HepG2 (cell line): ENCODE results near the gene SSR2. TPM values are rescaled to one million over a fixed set of nuclear protein-coding genes. Genes with fewer than 3 reads are reported as not detected.

Experiments used
- ATAC-seq: fragments of 200-7000 bp; cut with Tn5 transposase; 3 replicates; pipeline ENCODE4 v1.9.1; 2020; ENCODE audit warnings: mild to moderate bottlenecking, moderate library complexity
- BruUV-seq: library from RNA; stranded (reverse); fragments of 400-500 nt; replicated peaks from 2 replicates; lab custom pipeline; 2021; lab: Mats Ljungman, UMichigan
- CTCF ChIA-PET: fragments of 300-600 bp; formaldehyde crosslinking; extraction: SDS; loops from one replicate; lab custom pipeline; 2021; ENCODE audit warnings: low total read pairs, inconsistent platforms, low intra/inter-chr PET ratio; lab: Yijun Ruan, JAX
- POLR2A ChIA-PET: fragments of 350-600 bp; sonication (Branson Sonifier 250); formaldehyde crosslinking; loops from one replicate; lab custom pipeline; 2020; ENCODE audit warnings: antibody characterized with exemption, inconsistent platforms; lab: Yijun Ruan, JAX
- DNase-seq: peaks from one replicate; pipeline ENCODE4 v3.0.0-alpha.2; 2015; ENCODE audit warnings: low spot score
- FAIRE-seq: peaks from 3 replicates; lab custom pipeline; 2011; peaks lifted over from hg19 to GRCh38; lab: Jason Lieb, UNC
- H2AFZ ChIP-seq: one replicate; pipeline ENCODE4 v1.6.1; 2011; ENCODE audit warnings: low read length, inconsistent platforms
- H3K27ac ChIP-seq: fragments of 300-600 bp; 3 replicates; pipeline ENCODE4 v1.8.0; 2011; ENCODE audit warnings: mixed run types, mild to moderate bottlenecking, mixed read lengths, low read length, inconsistent platforms; ENCODE audit not compliant: insufficient read depth; ENCODE audit errors: extremely low read length
- H3K27me3 ChIP-seq, 2 experiments: fragments of 200-600 bp in 1 of 2; 2 replicates in 1 of 2; 3 replicates in 1 of 2; pipeline versions ENCODE4 v1.6.0 to v1.8.0; 2011; ENCODE audit warnings: low read length in 2 of 2, mild to moderate bottlenecking in 2 of 2, moderate library complexity in 2 of 2, inconsistent platforms in 1 of 2; ENCODE audit not compliant: insufficient read depth in 2 of 2, control insufficient read depth in 1 of 2
- H3K36me3 ChIP-seq, 2 experiments: fragments of 200-600 bp in 1 of 2; replicated peaks in 1 of 2; 2 replicates in 1 of 2; 3 replicates in 1 of 2; pipeline versions ENCODE4 v1.5.1 to v1.8.0; 2011; ENCODE audit warnings: low read length in 2 of 2, inconsistent platforms in 1 of 2; ENCODE audit not compliant: insufficient read depth in 2 of 2, control insufficient read depth in 1 of 2
- H3K4me1 ChIP-seq: 2 replicates; pipeline ENCODE4 v1.5.1; 2012; ENCODE audit warnings: low read length, inconsistent platforms; ENCODE audit not compliant: insufficient read depth
- H3K4me2 ChIP-seq: 2 replicates; pipeline ENCODE4 v1.6.0; 2011; ENCODE audit warnings: low read depth, low read length, inconsistent platforms
- H3K4me3 ChIP-seq, 3 experiments: fragments of 200-600 bp in 1 of 3; sonication (generic), shearing (Covaris generic) in 1 of 3; replicated peaks in 1 of 3; 2 replicates each; pipeline ENCODE4 v1.5.1; 2011 to 2016; ENCODE audit warnings: low read length in 3 of 3, inconsistent platforms in 2 of 3, low read depth in 2 of 3, mild to moderate bottlenecking in 2 of 3, control low read depth in 1 of 3, mixed read lengths in 1 of 3; ENCODE audit not compliant: insufficient read depth in 1 of 3
- H3K79me2 ChIP-seq: one replicate; pipeline ENCODE4 v1.6.1; 2011; ENCODE audit warnings: low read length, inconsistent platforms; ENCODE audit not compliant: insufficient read depth
- H3K9ac ChIP-seq: 2 replicates; pipeline ENCODE4 v1.6.0; 2011; ENCODE audit warnings: mild to moderate bottlenecking, low read depth, low read length, inconsistent platforms; ENCODE audit not compliant: insufficient read depth
- H3K9me3 ChIP-seq: 2 replicates; pipeline ENCODE4 v1.5.1; 2012; ENCODE audit warnings: mild to moderate bottlenecking, low read length
- H4K20me1 ChIP-seq: 2 replicates; pipeline ENCODE4 v1.6.0; 2011; ENCODE audit warnings: inconsistent platforms, mild to moderate bottlenecking, low read length, moderate library complexity; ENCODE audit not compliant: insufficient read depth
- DNMT3B ChIP-seq: conservative IDR thresholded peaks from 2 replicates; pipeline ENCODE4 v1.6.1; 2016; ENCODE audit warnings: missing biosample characterization, control low read depth
- KDM5A ChIP-seq: fragments of 200-600 bp; sonication (generic); IDR thresholded peaks from 2 replicates; pipeline ENCODE4 v1.7.0; 2018; ENCODE audit warnings: antibody characterized with exemption, mild to moderate bottlenecking, low read length, borderline replicate concordance
- MIXL1 ChIP-seq: IDR thresholded peaks from 2 replicates; pipeline ENCODE4 v1.6.1; 2016
- MLX ChIP-seq: IDR thresholded peaks from 2 replicates; pipeline ENCODE4 v1.6.1; 2016
- ONECUT2 ChIP-seq: sonication (generic); formaldehyde crosslinking; IDR thresholded peaks from 2 replicates; pipeline ENCODE4 v1.4.0; 2020; ENCODE audit warnings: missing genetic modification reagents
- PHF21A ChIP-seq: sonication (generic); formaldehyde crosslinking; IDR thresholded peaks from 2 replicates; pipeline ENCODE4 v1.5.0; 2020; ENCODE audit warnings: mild to moderate bottlenecking, missing genetic modification reagents
- PPARG ChIP-seq: conservative IDR thresholded peaks from 2 replicates; pipeline ENCODE4 v1.6.1; 2016; ENCODE audit warnings: missing biosample characterization, missing genetic modification reagents
- SOX13 ChIP-seq, 3 experiments: fragments of 450-650 bp in 1 of 3; sonication (generic) in 1 of 3; formaldehyde crosslinking in 1 of 3; IDR thresholded peaks in 2 of 3; conservative IDR thresholded peaks in 1 of 3; 2 replicates each; pipeline versions ENCODE4 v1.5.0 to v1.6.1; 2016 to 2020; ENCODE audit warnings: antibody characterized with exemption in 1 of 3, mild to moderate bottlenecking in 1 of 3, missing compliant biosample characterization in 1 of 3, missing genetic modification reagents in 1 of 3, moderate library complexity in 1 of 3
- TGIF2 ChIP-seq: IDR thresholded peaks from 2 replicates; pipeline ENCODE4 v1.6.1; 2016; ENCODE audit warnings: control low read depth, missing compliant biosample characterization
- ZFP1 ChIP-seq: IDR thresholded peaks from 2 replicates; pipeline ENCODE4 v1.6.1; 2016
- ZNF160 ChIP-seq: sonication (generic); formaldehyde crosslinking; IDR thresholded peaks from 2 replicates; pipeline ENCODE4 v1.8.0; 2022; ENCODE audit warnings: mild to moderate bottlenecking, inconsistent platforms, missing genetic modification reagents
- ZNF44 ChIP-seq: sonication (generic); formaldehyde crosslinking; IDR thresholded peaks from 2 replicates; pipeline ENCODE4 v1.5.1; 2020; ENCODE audit warnings: mild to moderate bottlenecking, missing genetic modification reagents
- ZNF687 ChIP-seq: sonication (generic); formaldehyde crosslinking; IDR thresholded peaks from 2 replicates; pipeline ENCODE4 v1.5.1; 2020; ENCODE audit warnings: mild to moderate bottlenecking, missing genetic modification reagents, moderate library complexity
- ZNF703 ChIP-seq: sonication (generic); formaldehyde crosslinking; IDR thresholded peaks from 2 replicates; pipeline ENCODE4 v1.5.1; 2020; ENCODE audit warnings: missing genetic modification reagents, mild to moderate bottlenecking, moderate library complexity, borderline replicate concordance
- ZNF740 ChIP-seq: sonication (generic); formaldehyde crosslinking; IDR thresholded peaks from 2 replicates; pipeline ENCODE4 v1.4.0; 2020; ENCODE audit warnings: missing genetic modification reagents
- ZUFSP ChIP-seq: sonication (generic); formaldehyde crosslinking; IDR thresholded peaks from 2 replicates; pipeline ENCODE4 v1.9.0; 2021; ENCODE audit warnings: missing genetic modification reagents, mild to moderate bottlenecking, borderline replicate concordance
- WGBS: methylation state at CpG from one replicate; pipeline ENCODE4 v1.1.6; 2017; ENCODE audit warnings: low lambda C conversion rate; 5-methylcytosine and 5-hydroxymethylcytosine counted together
- in situ Hi-C: cut with HindIII; loops from 2 replicates; pipeline ENCODE4 v1.10.0; 2017; ENCODE audit warnings: low pct_unique_long_range_greater_than_20kb; ENCODE audit not compliant: extremely low pct_ligation_motif_present
- intact Hi-C: fragments of 100-400 bp; cut with micrococcal nuclease; formaldehyde crosslinking; loops from one replicate; pipeline ENCODE4 v1.10.0; 2022; ENCODE audit not compliant: unreplicated experiment
- polyA plus RNA-seq, 8 experiments: library from polyadenylated mRNA; depleted of rRNA in 3 of 8; stranded (reverse) in 7 of 8; unstranded in 1 of 8; fragments of >200 nt; fragmentation: Illumina TruSeq in 4 of 8; extraction: Trizol in 4 of 8; gene quantifications; 2 replicates each; pipeline versions ENCODE4 v1.2.1 to v1.2.3, GENCODE V29; 2011 to 2016; ENCODE audit warnings: low read depth in 4 of 8, missing spikeins in 1 of 8, mixed read lengths in 1 of 8; ENCODE audit not compliant: insufficient read depth in 1 of 8
- total RNA-seq, 5 experiments: library from RNA; depleted of rRNA; stranded (reverse); fragments of >200 nt; fragmentation: Illumina TruSeq; extraction: Trizol; gene quantifications; 2 replicates each; pipeline ENCODE4 v1.2.3, GENCODE V29; 2016; ENCODE audit warnings: low read depth in 1 of 5

SSR2 gene
- total and polyA plus RNA-seq, 2 of the 13 experiments (the other 11 are each of a cell fraction or from before 2014, with no cell fraction given), result 284 to 461 TPM

GRCh38 chr1:156054500-156055280 is 33.9 kb upstream of the SSR2 start, which contains the start of gene LAMTOR2:
TSS of gene LAMTOR2 (plus strand) at chr1:156054782. CDS start at chr1:156054890, 108 bp downstream.
- peak within 1 kb of the TSS; percentile 94 to 97 (median 96) for H3K4me3 ChIP-seq
- CTCF ChIA-PET, result no interaction called here
- in situ Hi-C loops, result no loop called here
- TF ChIP-seq ZFP1 (CRISPR knock-in tag) (0 out of 2 replicates have a peak, but pooled peaks have one; percentile 71), ZNF703 (CRISPR knock-in tag) (no peak), DNMT3B (CRISPR knock-in tag) (no peak), ZUFSP (CRISPR knock-in tag) (no peak), ZNF687 (CRISPR knock-in tag) (peak; percentile 75), ZNF44 (CRISPR knock-in tag) (no peak), KDM5A (no peak; the same call in 1 of the 2 replicates), SOX13 (IDR thresholded peaks at IDR 0.05) (no peak), SOX13 (CRISPR knock-in tag; conservative IDR thresholded peaks at IDR 0.05 in 1 of 2, IDR thresholded peaks at IDR 0.05 in 1 of 2) (peak in 1 of 2 experiments; percentile 62; a peak in 1 of 4 replicates), TGIF2 (CRISPR knock-in tag) (no peak; the same call in none of the 2 replicates), ZNF160 (no peak), MIXL1 (CRISPR knock-in tag) (no peak), PPARG (CRISPR knock-in tag) (peak; percentile 42; the same call in 1 of the 2 replicates), ONECUT2 (no peak), MLX (CRISPR knock-in tag) (peak; percentile 0; the same call in 1 of the 2 replicates), ZNF740 (CRISPR knock-in tag) (peak; percentile 18; the same call in 1 of the 2 replicates), PHF21A (CRISPR knock-in tag) (peak; percentile 58; the same call in 1 of the 2 replicates)

More at GRCh38 chr1:156054500-156055280, 33.9 kb upstream of the SSR2 start, which contains the start of gene LAMTOR2:
- ATAC-seq (peak; percentile 88), DNase-seq (peak; percentile 97), FAIRE-seq (peak; percentile 97)
- intact Hi-C loops, result no loop called here
- Histone ChIP-seq H2AFZ (peak within 1 kb of the TSS; percentile 34), H3K9ac (peak within 1 kb of the TSS; percentile 98), H3K27me3 (no peaks in the 10 kb centered on the region; a peak in 1 of 5 replicates), H3K36me3 (peaks cover 5 to 23% of the 10 kb centered on the region in 2 experiments; a peak in 4 of 5 replicates), H3K4me2 (peak within 1 kb of the TSS; percentile 99), H4K20me1 (no peaks in the 10 kb centered on the region), H3K79me2 (peaks cover 18% of the 10 kb centered on the region), H3K9me3 (no peaks in the 10 kb centered on the region), H3K4me1 (peaks cover 27% of the 10 kb centered on the region), H3K27ac (peak within 1 kb of the TSS; percentile 100)
- BruUV-seq, result no TSS peak
- WGBS, result 3% methylated on average over 7 of the region's 53 CpGs
- POLR2A ChIA-PET, result interaction anchor here (0.6 to 2.6 kb wide), 5 partner anchors 9 to 228 kb away, joined by 3 to 10 read pairs (median 4); partner anchors contain the start of gene SMG5
